Ovary (tissue), 9 donors: Measurements from ENCODE around the gene MCU. TPM values are rescaled to one million over a fixed set of nuclear protein-coding genes. Genes with fewer than 3 reads are reported as not detected.
"Not testable (repeated sequence)": the region's sequence is repeated elsewhere in the genome, so short reads cannot be mapped to it uniquely, and the experiment has no call there.

Source experiments
- DNase-seq, 5 donors: peaks; one replicate each; pipeline ENCODE4 v3.0.0-alpha.2; 2019 to 2020
- H3K27ac ChIP-seq, 2 donors: fragments of 200-600 bp; one replicate each; pipeline versions ENCODE4 v1.5.1 to v1.8.0; 2019 to 2022
- H3K27me3 ChIP-seq: fragments of 200-600 bp; one replicate; pipeline ENCODE4 v1.8.0; 2022
- H3K36me3 ChIP-seq: fragments of 200-600 bp; sonication (generic); one replicate; pipeline ENCODE4 v1.5.1; 2019
- H3K4me1 ChIP-seq: one replicate; pipeline ENCODE4 v1.8.1; 2013; ENCODE audit warnings: mild to moderate bottlenecking, moderate library complexity; ENCODE audit not compliant: insufficient read depth
- H3K4me3 ChIP-seq: fragments of 200-600 bp; sonication (generic); one replicate; pipeline ENCODE4 v1.5.1; 2017
- H3K9me3 ChIP-seq, 2 donors: fragments of 200-600 bp in 1 of 2; sonication (generic) in 1 of 2; one replicate each; pipeline versions ENCODE4 v1.5.1 to v1.8.1; 2013 to 2019; ENCODE audit warnings: mild to moderate bottlenecking in 1 of 2, moderate library complexity in 1 of 2
- CTCF ChIP-seq, 3 donors: fragments of 450-650 bp in 2 of 3; fragments of 200-600 bp in 1 of 3; IDR thresholded peaks; one replicate each; pipeline versions ENCODE4 v1.5.1 to v1.8.0; 2016 to 2022; ENCODE audit warnings: antibody characterized with exemption in 3 of 3, mild to moderate bottlenecking in 1 of 3
- EP300 ChIP-seq: sonication (generic); formaldehyde crosslinking; IDR thresholded peaks from one replicate; pipeline ENCODE4 v1.6.1; 2017; ENCODE audit warnings: antibody characterized with exemption
- POLR2A ChIP-seq: fragments of 450-650 bp; IDR thresholded peaks from one replicate; pipeline ENCODE4 v1.6.1; 2017; ENCODE audit warnings: antibody characterized with exemption, mild to moderate bottlenecking, moderate library complexity
- WGBS, 3 donors: extraction: QIAGEN DNeasy Blood & Tissue Kit in 1 of 3; methylation state at CpG; one replicate each; pipeline versions ENCODE4 v1.1.5 to v1.1.7; 2013 to 2017; 5-methylcytosine and 5-hydroxymethylcytosine counted together
- intact Hi-C, 4 donors: fragments of 100-400 bp; cut with DNase I; formaldehyde crosslinking; loops; one replicate each; pipeline versions ENCODE4 v1.11.0 to v1.15.1; 2022 to 2023
- polyA plus RNA-seq, 2 donors: library from polyadenylated mRNA; stranded (reverse); fragments of 200-250 nt in 1 of 2; fragments of 350-450 nt in 1 of 2; fragmentation: Illumina TruSeq in 1 of 2; extraction: RNeasy Lipid Tissue Mini Kit (QIAGEN cat#74804) in 1 of 2; gene quantifications; one replicate each; pipeline ENCODE4 v1.2.3, GENCODE V29; 2013 to 2014
- total RNA-seq, 7 donors: library from RNA; depleted of rRNA in 2 of 7; stranded (reverse); fragments of >200 nt in 2 of 7; fragmentation: NEBNext Ultra II Directional in 3 of 7; extraction: Animal tissue kit (Norgen Biotek cat#: 25700) in 3 of 7; gene quantifications; one replicate each; pipeline versions ENCODE4 v1.1.0 to v1.2.4, GENCODE V29; 2016 to 2023
- donor health status: DM: no; HTN: no; CAD: no; lungs with moderate emphysema.
- donor health status: DM: no; HTN: no; CAD: no.
- donor health status: Bipolar disorder and iron deficiency.
- donor health status: DM: yes; HTN: yes; CAD: no.
- donor health status: DM: no; HTN: no; CAD: no.
- donor health status: DM: yes; HTN: yes; CAD: no.

Gene MCU
- total and polyA plus RNA-seq, 9 donors = 10.3 to 27.1 (median 12.8) TPM

DNA sequence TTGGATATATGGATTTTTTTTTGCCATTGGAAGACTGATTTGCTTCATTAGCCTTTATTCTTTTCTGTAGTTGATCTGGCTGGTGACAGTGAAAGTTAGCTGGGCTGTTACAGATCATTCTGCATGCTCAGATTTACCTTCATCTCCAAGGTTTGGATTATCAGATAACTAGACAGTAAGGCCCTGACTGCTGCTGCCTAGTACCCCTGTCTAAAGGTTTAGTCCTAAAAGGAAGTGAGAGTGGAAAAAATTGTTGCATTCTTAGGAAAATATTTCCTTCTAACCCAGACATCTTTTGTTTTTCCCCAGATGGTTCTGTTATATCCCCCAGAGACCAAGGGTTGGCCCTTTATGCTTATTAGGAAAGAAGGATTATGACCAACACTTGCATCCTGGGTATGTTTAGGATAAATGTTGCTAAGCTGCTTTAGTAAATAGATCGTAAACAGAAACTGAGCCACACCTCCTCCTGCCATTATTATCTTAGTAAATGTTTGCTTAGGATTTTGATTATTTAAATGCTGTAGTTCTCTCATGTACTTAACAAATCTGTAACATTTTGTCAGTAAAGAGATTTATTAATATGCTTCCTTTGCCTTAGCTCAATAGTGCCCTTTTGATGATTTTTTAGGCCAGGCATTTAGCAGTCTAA, 44.4 kb downstream of the MCU start:
- 25 to 32% (median 31%) methylated on average over 1 of the region's 1 CpG for WGBS, 3 donors
- Histone ChIP-seq H3K9me3 (no peaks in the 10 kb centered on the region), H3K4me3 (no peak overlapping the region), H3K27me3 (no peaks in the 10 kb centered on the region), H3K27ac (peak overlapping the region in 1 of 2 donors; percentile 43), H3K36me3 (no peaks in the 10 kb centered on the region), H3K4me1 (peaks cover 10% of the 10 kb centered on the region)
- TF ChIP-seq POLR2A = no peak
- no peak for TF ChIP-seq CTCF (IDR thresholded peaks at IDR 0.05)
- TF ChIP-seq EP300 = no peak
- no peak for DNase-seq
- intact Hi-C loops = no loop called here

- Histone ChIP-seq H3K9me3 (no peaks in the 10 kb centered on the region), H3K36me3 (no peaks in the 10 kb centered on the region), H3K27me3 (no peaks in the 10 kb centered on the region), H3K27ac (peak overlapping the region in 1 of 2 donors; percentile 43), H3K4me3 (no peak overlapping the region), H3K4me1 (peaks cover 10% of the 10 kb centered on the region)
- DNase-seq = no peak
- TF ChIP-seq EP300 (no peak), CTCF (IDR thresholded peaks at IDR 0.05) (no peak), POLR2A (no peak)
- 63 to 70% (median 65%) methylated on average over 4 of the region's 4 CpGs for WGBS, 3 donors
- intact Hi-C loops = no loop called here
Observed at GRCh38 chr10:72736828-72737220, 44.9 kb downstream of the MCU start.

DNA sequence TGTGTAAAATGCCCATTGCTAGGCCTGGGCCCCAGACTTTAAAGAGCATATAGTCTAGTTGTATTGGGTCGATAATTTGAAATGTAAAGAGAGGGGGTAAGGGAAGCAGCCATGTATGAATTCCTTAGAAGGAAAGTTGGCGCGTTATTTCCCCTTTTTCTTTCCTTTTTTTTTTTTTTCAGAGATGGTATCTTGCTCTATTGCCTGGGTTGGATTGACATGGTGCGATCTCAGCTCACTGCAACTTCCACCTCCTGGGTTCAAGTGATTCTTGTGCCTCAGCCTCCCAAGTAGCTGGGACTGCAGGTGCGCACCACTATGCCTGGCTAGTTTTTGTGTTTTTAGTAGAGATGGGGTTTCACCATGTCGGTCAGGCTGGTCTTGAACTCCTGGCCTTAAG, 45.4 kb downstream of the MCU start:
- H3K36me3 ChIP-seq, H3K9me3 ChIP-seq, H3K4me1 ChIP-seq, H3K27me3 ChIP-seq, H3K4me3 ChIP-seq, intact Hi-C loops, H3K27ac ChIP-seq, DNase-seq: not testable (repeated sequence)
- 92 to 96% (median 96%) methylated on average over 6 of the region's 6 CpGs for WGBS, 3 donors

GRCh38 chr10:72738486-72738885, 46.5 kb downstream of the MCU start:
- H3K4me3 ChIP-seq = no peak overlapping the region
- H3K4me1 ChIP-seq = peaks cover 10% of the 10 kb centered on the region
- no peaks in the 10 kb centered on the region for H3K36me3 ChIP-seq
- DNase-seq = no peak
- no peaks in the 10 kb centered on the region for H3K27me3 ChIP-seq
- no peaks in the 10 kb centered on the region for H3K9me3 ChIP-seq
- 2 to 5% (median 2%) methylated on average over 2 of the region's 2 CpGs for WGBS, 3 donors
- TF ChIP-seq POLR2A (no peak), EP300 (no peak), CTCF (IDR thresholded peaks at IDR 0.05) (no peak)
- H3K27ac ChIP-seq = peak overlapping the region in 1 of 2 donors; percentile 42
- intact Hi-C loops = no loop called here

- peaks cover 14% of the 10 kb centered on the region for H3K4me1 ChIP-seq
- TF ChIP-seq CTCF (IDR thresholded peaks at IDR 0.05) (no peak), EP300 (no peak), POLR2A (no peak)
- 70 to 80% (median 78%) methylated on average over 2 of the region's 2 CpGs for WGBS, 3 donors
- H3K27me3 ChIP-seq = no peaks in the 10 kb centered on the region
- H3K9me3 ChIP-seq = no peaks in the 10 kb centered on the region
- DNase-seq = no peak
- no peak overlapping the region for H3K27ac ChIP-seq
- no peaks in the 10 kb centered on the region for H3K36me3 ChIP-seq
- no peak overlapping the region for H3K4me3 ChIP-seq
- intact Hi-C loops = no loop called here
Observed at GRCh38 chr10:72740528-72740927, 48.6 kb downstream of the MCU start.
